ENCODE results near the gene P2RY14. TPM values are rescaled to one million over a fixed set of nuclear protein-coding genes. Genes with fewer than 3 reads are reported as not detected.
A peak's percentile ranks its signal among the peaks of the same experiment; 100 is the strongest.
"Not testable (repeated sequence)": the region's sequence is repeated elsewhere in the genome, so short reads cannot be mapped to it uniquely, and the experiment has no call there.

Gene P2RY14
- total and polyA plus RNA-seq, 5 donors from 2014 or later: 0.28 to 1.2 (median 0.91) TPM; not detected in 1

DNA sequence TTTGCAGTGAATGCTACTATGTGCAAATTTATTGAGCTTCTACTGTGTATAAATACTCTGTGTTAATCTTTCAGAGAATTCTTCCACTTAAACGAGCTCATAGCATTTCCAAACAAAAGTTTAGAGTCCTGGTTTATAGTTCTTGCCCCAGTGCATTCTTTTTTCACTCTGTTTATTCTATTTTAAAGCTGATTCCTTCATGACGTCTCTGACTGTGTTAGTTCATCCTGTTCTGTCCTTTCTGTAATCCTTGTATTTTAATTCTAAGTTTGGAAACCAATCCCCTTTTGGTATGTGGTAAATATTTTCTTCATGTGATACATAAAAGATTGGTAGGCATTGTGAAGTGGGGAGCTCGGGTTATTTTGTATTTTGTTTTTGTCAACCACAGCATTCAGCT is 18.7 kb downstream of the P2RY14 start:
- ATAC-seq (ENCODE audit: low read depth in 2 of 2) (no peak), DNase-seq (no peak)
- Histone ChIP-seq H3K9me3 (ENCODE audit: control insufficient read depth in 2 of 2, low read length in 2 of 2) (no peaks in the 10 kb centered on the region), H3K27me3 (ENCODE audit: control insufficient read depth, insufficient read depth, low read length) (peaks cover 3% of the 10 kb centered on the region), H3K4me3 (ENCODE audit: low read depth, low read length) (no peak overlapping the region), H3K27ac (ENCODE audit: insufficient read depth, low read length, poor library complexity, severe bottlenecking) (no peak overlapping the region), H3K36me3 (ENCODE audit: control insufficient read depth, insufficient read depth, low read length) (no peaks in the 10 kb centered on the region), H3K4me1 (ENCODE audit: control insufficient read depth, insufficient read depth, low read length, poor library complexity, severe bottlenecking) (no peaks in the 10 kb centered on the region)
- Mint-ChIP-seq H3K36me3 (no peaks in the 10 kb centered on the region), H3K9me3 (no peaks in the 10 kb centered on the region), H3K4me1 (no peaks in the 10 kb centered on the region), H3K27me3 (peaks cover 28% of the 10 kb centered on the region), H3K4me3 (no peak overlapping the region), H3K27ac (no peak overlapping the region)

DNA sequence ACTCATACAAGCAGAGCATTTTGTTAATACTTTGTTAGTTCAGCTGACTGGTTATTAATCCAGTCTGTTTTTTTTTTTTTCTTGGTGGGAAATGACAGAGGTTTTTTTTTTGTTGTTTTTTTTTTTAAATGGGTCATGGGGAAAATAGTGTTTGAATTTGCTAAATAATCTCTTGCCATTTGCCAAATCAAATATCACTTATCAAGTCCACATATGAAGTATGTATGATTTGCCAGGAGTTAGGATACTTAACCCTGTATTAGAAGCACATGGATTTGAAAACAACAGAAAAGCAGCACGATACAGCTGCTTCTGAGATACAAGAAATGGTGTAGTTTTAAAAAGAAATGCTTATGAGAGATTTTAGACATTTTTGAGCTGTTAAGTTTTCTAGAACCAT is 21.6 kb downstream of the P2RY14 start:
- DNase-seq: no peak
- ATAC-seq (ENCODE audit: low read depth in 2 of 2): no peak
- Histone ChIP-seq H3K27ac (ENCODE audit: insufficient read depth, low read length, poor library complexity, severe bottlenecking) (no peak overlapping the region), H3K27me3 (ENCODE audit: control insufficient read depth, insufficient read depth, low read length) (peaks cover 5% of the 10 kb centered on the region), H3K4me1 (ENCODE audit: control insufficient read depth, insufficient read depth, low read length, poor library complexity, severe bottlenecking) (no peaks in the 10 kb centered on the region), H3K36me3 (ENCODE audit: control insufficient read depth, insufficient read depth, low read length) (no peaks in the 10 kb centered on the region), H3K4me3 (ENCODE audit: low read depth, low read length) (no peak overlapping the region), H3K9me3 (ENCODE audit: control insufficient read depth in 2 of 2, low read length in 2 of 2) (no peaks in the 10 kb centered on the region)
- H3K36me3 Mint-ChIP-seq: no peaks in the 10 kb centered on the region
- H3K27me3 Mint-ChIP-seq: peaks cover 41% of the 10 kb centered on the region
- no peaks in the 10 kb centered on the region for H3K9me3 Mint-ChIP-seq
- H3K4me3 Mint-ChIP-seq: no peak overlapping the region
- no peaks in the 10 kb centered on the region for H3K4me1 Mint-ChIP-seq
- no peak overlapping the region for H3K27ac Mint-ChIP-seq

DNA sequence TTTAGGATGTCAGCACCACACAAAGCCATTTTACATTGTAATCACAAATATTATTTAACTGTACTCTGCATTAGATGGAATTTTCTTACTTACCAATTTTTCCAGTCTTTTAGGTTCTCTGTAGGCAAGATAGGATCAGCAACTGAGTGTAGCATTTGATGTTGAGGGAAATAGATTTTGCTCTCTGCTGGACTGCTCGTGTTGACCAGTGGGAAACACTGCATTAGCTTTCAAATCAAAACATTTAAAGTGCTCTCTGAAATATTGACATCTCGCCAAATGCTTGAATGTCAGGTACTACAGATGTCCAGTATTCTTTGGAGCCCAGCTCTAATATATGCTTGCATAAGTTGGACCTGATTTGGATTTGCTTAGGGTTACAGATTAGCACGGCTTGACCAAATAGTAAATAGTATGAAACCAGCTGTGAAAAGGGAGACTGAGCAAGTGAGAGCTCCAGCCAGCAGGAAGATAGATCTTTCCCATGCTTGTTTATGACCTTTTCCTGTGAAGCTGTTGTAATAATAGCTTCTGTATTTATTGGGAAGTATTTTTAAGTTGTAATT is 29.5 kb downstream of the P2RY14 start:
- Mint-ChIP-seq H3K9me3 (peaks cover 0 to 4% (median 0%) of the 10 kb centered on the region in 7 donors), H3K27ac (no peak overlapping the region), H3K36me3 (no peaks in the 10 kb centered on the region), H3K4me1 (no peaks in the 10 kb centered on the region), H3K4me3 (no peak overlapping the region), H3K27me3 (peaks cover 29% of the 10 kb centered on the region)
- DNase-seq (no peak), ATAC-seq (ENCODE audit: low read depth in 2 of 2) (no peak)
- no peaks in the 10 kb centered on the region for H3K9me3 ChIP-seq (ENCODE audit: control insufficient read depth in 2 of 2, low read length in 2 of 2)
- H3K27me3 ChIP-seq (ENCODE audit: control insufficient read depth, insufficient read depth, low read length): peaks cover 6% of the 10 kb centered on the region
- no peak overlapping the region for H3K27ac ChIP-seq (ENCODE audit: insufficient read depth, low read length, poor library complexity, severe bottlenecking)
- H3K36me3 ChIP-seq (ENCODE audit: control insufficient read depth, insufficient read depth, low read length): no peaks in the 10 kb centered on the region
- H3K4me3 ChIP-seq (ENCODE audit: low read depth, low read length): no peak overlapping the region
- H3K4me1 ChIP-seq (ENCODE audit: control insufficient read depth, insufficient read depth, low read length, poor library complexity, severe bottlenecking): no peaks in the 10 kb centered on the region

DNA sequence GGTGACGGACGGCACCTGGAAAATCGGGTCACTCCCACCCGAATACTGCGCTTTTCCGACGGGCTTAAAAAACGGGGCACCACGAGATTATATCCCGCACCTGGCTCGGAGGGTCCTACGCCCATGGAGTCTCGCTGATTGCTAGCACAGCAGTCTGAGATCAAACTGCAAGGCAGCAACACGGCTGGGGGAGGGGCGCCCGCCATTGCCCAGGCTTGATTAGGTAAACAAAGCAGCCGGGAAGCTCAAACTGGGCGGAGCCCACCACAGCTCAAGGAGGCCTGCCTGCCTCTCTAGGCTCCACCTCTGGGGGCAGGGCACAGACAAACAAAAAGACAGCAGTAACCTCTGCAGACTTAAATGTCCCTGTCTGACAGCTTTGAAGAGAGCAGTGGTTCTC is 36.3 kb downstream of the P2RY14 start:
- not testable (repeated sequence) for H3K4me1 Mint-ChIP-seq; H3K4me1 ChIP-seq (ENCODE audit: control insufficient read depth, insufficient read depth, low read length, poor library complexity, severe bottlenecking); ATAC-seq (ENCODE audit: low read depth in 2 of 2); H3K27me3 Mint-ChIP-seq; H3K27ac Mint-ChIP-seq; H3K27ac ChIP-seq (ENCODE audit: insufficient read depth, low read length, poor library complexity, severe bottlenecking); DNase-seq; H3K36me3 Mint-ChIP-seq; H3K9me3 Mint-ChIP-seq; H3K36me3 ChIP-seq (ENCODE audit: control insufficient read depth, insufficient read depth, low read length); H3K9me3 ChIP-seq (ENCODE audit: control insufficient read depth in 2 of 2, low read length in 2 of 2); H3K27me3 ChIP-seq (ENCODE audit: control insufficient read depth, insufficient read depth, low read length); H3K4me3 Mint-ChIP-seq; H3K4me3 ChIP-seq (ENCODE audit: low read depth, low read length)

DNA sequence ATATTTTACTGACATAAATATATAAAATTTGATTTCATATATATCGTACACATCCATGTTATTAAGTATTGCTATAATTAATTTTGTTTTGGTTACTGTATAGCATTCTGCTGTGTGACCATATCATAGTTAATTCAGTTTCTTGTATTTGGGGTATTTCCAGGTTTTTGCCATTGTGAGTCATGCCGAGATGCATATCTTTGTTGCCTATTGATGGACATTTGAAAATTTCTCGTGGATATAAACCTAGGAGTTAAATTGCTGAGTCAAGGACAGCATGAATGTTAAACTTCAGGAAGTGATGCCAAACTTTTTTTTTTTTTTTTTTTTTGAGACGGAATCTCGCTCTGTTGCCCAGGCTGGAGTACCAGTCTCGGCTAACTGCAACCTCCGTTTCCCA is 41.6 kb downstream of the P2RY14 start:
- no peaks in the 10 kb centered on the region for H3K9me3 ChIP-seq (ENCODE audit: control insufficient read depth in 2 of 2, low read length in 2 of 2)
- no peak for DNase-seq
- ATAC-seq (ENCODE audit: low read depth in 2 of 2): no peak
- Mint-ChIP-seq H3K36me3 (no peaks in the 10 kb centered on the region), H3K4me1 (peaks cover 0 to 5% (median under 1%) of the 10 kb centered on the region in 4 donors), H3K27me3 (peaks cover 4% of the 10 kb centered on the region), H3K4me3 (no peak overlapping the region), H3K27ac (no peak overlapping the region), H3K9me3 (peaks cover 0 to 1% (median 0%) of the 10 kb centered on the region in 7 donors)
- H3K36me3 ChIP-seq (ENCODE audit: control insufficient read depth, insufficient read depth, low read length): no peaks in the 10 kb centered on the region
- H3K27ac ChIP-seq (ENCODE audit: insufficient read depth, low read length, poor library complexity, severe bottlenecking): no peak overlapping the region
- H3K27me3 ChIP-seq (ENCODE audit: control insufficient read depth, insufficient read depth, low read length): no peaks in the 10 kb centered on the region
- H3K4me1 ChIP-seq (ENCODE audit: control insufficient read depth, insufficient read depth, low read length, poor library complexity, severe bottlenecking): no peaks in the 10 kb centered on the region
- no peak overlapping the region for H3K4me3 ChIP-seq (ENCODE audit: low read depth, low read length)

DNA sequence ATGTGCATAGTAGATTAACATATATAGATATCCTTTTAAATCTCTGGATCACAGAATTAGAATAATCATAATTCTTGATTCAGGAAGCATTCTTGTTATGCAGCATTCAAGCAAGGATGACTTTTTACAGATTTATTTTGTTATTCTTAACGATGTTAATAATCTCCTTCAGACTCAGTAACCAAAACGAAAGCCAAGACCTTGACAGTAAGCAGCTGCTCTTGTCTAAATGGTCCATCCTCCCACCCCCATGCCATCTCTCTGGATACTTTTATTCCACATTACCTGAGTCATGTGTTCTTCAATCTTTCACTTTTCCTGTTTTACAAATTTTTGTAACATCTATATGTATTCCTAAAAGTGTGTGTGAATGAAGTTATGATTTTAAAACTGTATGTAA is 42.0 kb downstream of the P2RY14 start:
- no peaks in the 10 kb centered on the region for H3K4me1 ChIP-seq (ENCODE audit: control insufficient read depth, insufficient read depth, low read length, poor library complexity, severe bottlenecking)
- H3K27ac ChIP-seq (ENCODE audit: insufficient read depth, low read length, poor library complexity, severe bottlenecking): no peak overlapping the region
- H3K4me3 ChIP-seq (ENCODE audit: low read depth, low read length): no peak overlapping the region
- no peaks in the 10 kb centered on the region for H3K9me3 ChIP-seq (ENCODE audit: control insufficient read depth in 2 of 2, low read length in 2 of 2)
- H3K36me3 ChIP-seq (ENCODE audit: control insufficient read depth, insufficient read depth, low read length): no peaks in the 10 kb centered on the region
- Mint-ChIP-seq H3K9me3 (peaks cover 0 to 1% (median 0%) of the 10 kb centered on the region in 7 donors), H3K4me1 (peaks cover 0 to 5% (median under 1%) of the 10 kb centered on the region in 4 donors), H3K27ac (no peak overlapping the region), H3K27me3 (peaks cover 4% of the 10 kb centered on the region), H3K4me3 (no peak overlapping the region), H3K36me3 (no peaks in the 10 kb centered on the region)
- DNase-seq (no peak), ATAC-seq (ENCODE audit: low read depth in 2 of 2) (no peak)
- no peaks in the 10 kb centered on the region for H3K27me3 ChIP-seq (ENCODE audit: control insufficient read depth, insufficient read depth, low read length)

DNA sequence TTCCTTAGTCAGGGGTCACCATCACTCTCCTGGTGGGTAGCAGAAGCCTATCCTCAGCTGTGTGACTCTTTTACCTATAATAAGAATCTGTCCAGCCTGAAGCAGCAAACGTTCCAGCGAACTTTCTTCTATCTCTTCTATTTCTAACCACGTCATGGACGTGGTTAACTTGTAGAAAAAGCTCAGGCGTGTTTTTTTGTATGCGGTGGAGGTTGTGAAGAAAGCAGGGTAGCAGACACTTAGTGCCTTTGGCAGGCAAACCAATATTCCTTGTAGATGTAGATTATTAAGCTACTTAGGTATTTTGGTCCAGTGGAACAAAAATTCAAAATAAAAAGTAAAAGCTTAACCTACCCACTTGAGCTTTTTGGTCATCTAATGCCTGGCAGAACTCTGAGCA is 43.5 kb downstream of the P2RY14 start:
- Mint-ChIP-seq H3K4me1 (peaks cover 0 to 9% (median 7%) of the 10 kb centered on the region in 4 donors), H3K27ac (no peak overlapping the region), H3K4me3 (no peak overlapping the region), H3K27me3 (peaks cover 11% of the 10 kb centered on the region), H3K9me3 (peaks cover 0 to 1% (median 0%) of the 10 kb centered on the region in 7 donors), H3K36me3 (no peaks in the 10 kb centered on the region)
- Histone ChIP-seq H3K36me3 (ENCODE audit: control insufficient read depth, insufficient read depth, low read length) (no peaks in the 10 kb centered on the region), H3K9me3 (ENCODE audit: control insufficient read depth in 2 of 2, low read length in 2 of 2) (no peaks in the 10 kb centered on the region), H3K4me1 (ENCODE audit: control insufficient read depth, insufficient read depth, low read length, poor library complexity, severe bottlenecking) (no peaks in the 10 kb centered on the region), H3K27ac (ENCODE audit: insufficient read depth, low read length, poor library complexity, severe bottlenecking) (no peak overlapping the region), H3K27me3 (ENCODE audit: control insufficient read depth, insufficient read depth, low read length) (no peaks in the 10 kb centered on the region), H3K4me3 (ENCODE audit: low read depth, low read length) (no peak overlapping the region)
- no peak for ATAC-seq (ENCODE audit: low read depth in 2 of 2)
- DNase-seq: no peak

DNA sequence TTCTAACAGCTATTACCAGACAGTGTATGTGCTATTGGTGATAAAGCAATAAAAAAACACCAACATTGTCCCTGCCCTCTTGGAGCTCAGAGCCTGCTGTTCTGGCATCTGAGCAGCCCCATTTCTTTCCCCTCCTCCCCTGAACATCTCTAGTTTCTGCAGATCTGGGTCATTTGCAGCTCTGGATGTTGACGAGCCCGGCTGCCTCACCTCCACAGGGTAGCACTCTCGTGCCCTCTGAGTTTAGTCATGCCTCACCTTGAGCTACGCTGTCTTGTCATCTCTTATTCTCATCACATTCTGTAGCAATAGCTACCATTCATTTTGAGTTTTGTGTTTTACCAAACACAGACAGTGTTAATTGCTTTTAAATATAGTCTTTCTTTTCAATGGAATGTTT is 45.4 kb downstream of the P2RY14 start:
- Mint-ChIP-seq H3K36me3 (no peaks in the 10 kb centered on the region), H3K4me3 (no peak overlapping the region), H3K4me1 (peaks cover 0 to 13% (median 12%) of the 10 kb centered on the region in 4 donors), H3K27ac (no peak overlapping the region), H3K9me3 (peaks cover 0 to 1% (median 0%) of the 10 kb centered on the region in 7 donors), H3K27me3 (peaks cover 8% of the 10 kb centered on the region)
- H3K9me3 ChIP-seq (ENCODE audit: control insufficient read depth in 2 of 2, low read length in 2 of 2): no peaks in the 10 kb centered on the region
- H3K4me3 ChIP-seq (ENCODE audit: low read depth, low read length): no peak overlapping the region
- H3K27me3 ChIP-seq (ENCODE audit: control insufficient read depth, insufficient read depth, low read length): no peaks in the 10 kb centered on the region
- H3K27ac ChIP-seq (ENCODE audit: insufficient read depth, low read length, poor library complexity, severe bottlenecking): no peak overlapping the region
- no peaks in the 10 kb centered on the region for H3K36me3 ChIP-seq (ENCODE audit: control insufficient read depth, insufficient read depth, low read length)
- H3K4me1 ChIP-seq (ENCODE audit: control insufficient read depth, insufficient read depth, low read length, poor library complexity, severe bottlenecking): no peaks in the 10 kb centered on the region
- DNase-seq (no peak), ATAC-seq (ENCODE audit: low read depth in 2 of 2) (peak in 1 of 2 donors; percentile 28)
